Heart left ventricle (tissue), 13 donors: ENCODE results near the gene PTPN7.
"Not testable (repeated sequence)": the region's sequence is repeated elsewhere in the genome, so short reads cannot be mapped to it uniquely, and the experiment has no call there.

ENCODE experiments used
- CTCF ChIP-seq, 12 donors: fragments of 200-600 bp; sonication (generic) in 4 of 12; IDR thresholded peaks; one replicate each; pipeline versions ENCODE4 v1.5.0 to v1.8.0; 2018 to 2022; ENCODE audit warnings: antibody characterized with exemption in 12 of 12, mild to moderate bottlenecking in 5 of 12
- POLR2A ChIP-seq, 2 donors: fragments of 450-650 bp; IDR thresholded peaks; one replicate each; pipeline ENCODE4 v1.6.1; 2017; ENCODE audit warnings: antibody characterized with exemption in 2 of 2, mild to moderate bottlenecking in 2 of 2, moderate library complexity in 2 of 2
- donor health status: ischemic (EF 13 %, LVEDD 7.1; RV severe dilation, severe dysfunction).
- donor health status: DM: no; HTN: yes; CAD: no.
- donor health status: DM: no; HTN: no; CAD: no.
- donor health status: ischemic (EF 25% LVEDD 6.9; RV normal size, moderate dysfunction).
- donor health status: ischemic (EF 25% LVEDD 5.7; RV mildly dilated, moderate dysfunction).
- donor health status: ischemic (EF 35%, LVEDD 5.7; RV mildly dilated, moderate dysfunction).
- donor health status: nonischemic (EF 11% LVEDD 7.7; RV severe dilation, severe dysfunction).
- donor health status: DM: yes; HTN: yes; CAD: no.
- donor health status: PGD.
- donor health status: ischemic (EF 29% LVEDD 5.4; RV normal size, mild dysfunction).
- donor health status: nonischemic (EF 23%, LVEDD 6.1; RV moderate dilation, normal function).

GRCh38 chr1:202111589-202111988 lies 48.8 kb downstream of the PTPN7 start:
- not testable (repeated sequence) for TF ChIP-seq CTCF, POLR2A (IDR thresholded peaks at IDR 0.05)
